ENCODE results near the gene HHAT.

Gene HHAT

GRCh38 chr1:210685295-210685650 is 356.6 kb downstream of the HHAT start:
- Histone ChIP-seq H3F3A (ENCODE audit: low read depth) (no peaks in the 10 kb centered on the region), H3K27me3 (ENCODE audit: insufficient read depth, low read length, poor library complexity, severe bottlenecking) (no peaks in the 10 kb centered on the region), H4K20me1 (ENCODE audit: insufficient read depth, low read length, poor library complexity, severe bottlenecking) (no peaks in the 10 kb centered on the region), H3K79me2 (ENCODE audit: insufficient read depth, low read length) (no peaks in the 10 kb centered on the region), H3K4me2 (ENCODE audit: low read depth, low read length, poor library complexity, severe bottlenecking) (no peak overlapping the region), H3K9me2 (replicated peaks; ENCODE audit: low read depth, low read length) (no peaks in the 10 kb centered on the region), H3K4me3 (ENCODE audit: low read length, poor library complexity, severe bottlenecking) (no peak overlapping the region), H3K9me3 (ENCODE audit: insufficient read depth, low read depth, low read length) (no peaks in the 10 kb centered on the region), H3K4me1 (ENCODE audit: insufficient read depth, low read length, poor library complexity, severe bottlenecking) (peaks cover 16% of the 10 kb centered on the region), H3K9ac (ENCODE audit: low read depth, low read length, poor library complexity, severe bottlenecking) (no peak overlapping the region), H2AFZ (ENCODE audit: low read length) (no peak overlapping the region), H3K36me3 (ENCODE audit: insufficient read depth, low read length) (no peaks in the 10 kb centered on the region)
- TF ChIP-seq, protein P1, sequence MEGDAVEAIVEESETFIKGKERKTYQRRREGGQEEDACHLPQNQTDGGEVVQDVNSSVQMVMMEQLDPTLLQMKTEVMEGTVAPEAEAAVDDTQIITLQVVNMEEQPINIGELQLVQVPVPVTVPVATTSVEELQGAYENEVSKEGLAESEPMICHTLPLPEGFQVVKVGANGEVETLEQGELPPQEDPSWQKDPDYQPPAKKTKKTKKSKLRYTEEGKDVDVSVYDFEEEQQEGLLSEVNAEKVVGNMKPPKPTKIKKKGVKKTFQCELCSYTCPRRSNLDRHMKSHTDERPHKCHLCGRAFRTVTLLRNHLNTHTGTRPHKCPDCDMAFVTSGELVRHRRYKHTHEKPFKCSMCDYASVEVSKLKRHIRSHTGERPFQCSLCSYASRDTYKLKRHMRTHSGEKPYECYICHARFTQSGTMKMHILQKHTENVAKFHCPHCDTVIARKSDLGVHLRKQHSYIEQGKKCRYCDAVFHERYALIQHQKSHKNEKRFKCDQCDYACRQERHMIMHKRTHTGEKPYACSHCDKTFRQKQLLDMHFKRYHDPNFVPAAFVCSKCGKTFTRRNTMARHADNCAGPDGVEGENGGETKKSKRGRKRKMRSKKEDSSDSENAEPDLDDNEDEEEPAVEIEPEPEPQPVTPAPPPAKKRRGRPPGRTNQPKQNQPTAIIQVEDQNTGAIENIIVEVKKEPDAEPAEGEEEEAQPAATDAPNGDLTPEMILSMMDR (conservative IDR thresholded peaks at IDR 0.05; ENCODE audit: low read length): no peak
- TF ChIP-seq EZH2phosphoT487 (IDR thresholded peaks at IDR 0.05; ENCODE audit: borderline replicate concordance): no peak

- H3K4me2 ChIP-seq (ENCODE audit: low read depth, low read length, poor library complexity, severe bottlenecking): no peak overlapping the region
- H3K9me3 ChIP-seq (ENCODE audit: insufficient read depth, low read depth, low read length): no peaks in the 10 kb centered on the region
- no peaks in the 10 kb centered on the region for H4K20me1 ChIP-seq (ENCODE audit: insufficient read depth, low read length, poor library complexity, severe bottlenecking)
- H3K79me2 ChIP-seq (ENCODE audit: insufficient read depth, low read length): no peaks in the 10 kb centered on the region
- H3K4me3 ChIP-seq (ENCODE audit: low read length, poor library complexity, severe bottlenecking): no peak overlapping the region
- no peaks in the 10 kb centered on the region for H3K27me3 ChIP-seq (ENCODE audit: insufficient read depth, low read length, poor library complexity, severe bottlenecking)
- H3K9me2 ChIP-seq (replicated peaks; ENCODE audit: low read depth, low read length): no peaks in the 10 kb centered on the region
- no peak overlapping the region for H2AFZ ChIP-seq (ENCODE audit: low read length)
- TF ChIP-seq EZH2phosphoT487 (IDR thresholded peaks at IDR 0.05; ENCODE audit: borderline replicate concordance): no peak
- TF ChIP-seq, protein P1 (conservative IDR thresholded peaks at IDR 0.05; ENCODE audit: low read length): no peak
- H3K36me3 ChIP-seq (ENCODE audit: insufficient read depth, low read length): no peaks in the 10 kb centered on the region
- H3F3A ChIP-seq (ENCODE audit: low read depth): no peaks in the 10 kb centered on the region
- peaks cover 32% of the 10 kb centered on the region for H3K4me1 ChIP-seq (ENCODE audit: insufficient read depth, low read length, poor library complexity, severe bottlenecking)
- no peak overlapping the region for H3K9ac ChIP-seq (ENCODE audit: low read depth, low read length, poor library complexity, severe bottlenecking)
Observed at GRCh38 chr1:210686841-210687240, 358.1 kb downstream of the HHAT start.

DNA sequence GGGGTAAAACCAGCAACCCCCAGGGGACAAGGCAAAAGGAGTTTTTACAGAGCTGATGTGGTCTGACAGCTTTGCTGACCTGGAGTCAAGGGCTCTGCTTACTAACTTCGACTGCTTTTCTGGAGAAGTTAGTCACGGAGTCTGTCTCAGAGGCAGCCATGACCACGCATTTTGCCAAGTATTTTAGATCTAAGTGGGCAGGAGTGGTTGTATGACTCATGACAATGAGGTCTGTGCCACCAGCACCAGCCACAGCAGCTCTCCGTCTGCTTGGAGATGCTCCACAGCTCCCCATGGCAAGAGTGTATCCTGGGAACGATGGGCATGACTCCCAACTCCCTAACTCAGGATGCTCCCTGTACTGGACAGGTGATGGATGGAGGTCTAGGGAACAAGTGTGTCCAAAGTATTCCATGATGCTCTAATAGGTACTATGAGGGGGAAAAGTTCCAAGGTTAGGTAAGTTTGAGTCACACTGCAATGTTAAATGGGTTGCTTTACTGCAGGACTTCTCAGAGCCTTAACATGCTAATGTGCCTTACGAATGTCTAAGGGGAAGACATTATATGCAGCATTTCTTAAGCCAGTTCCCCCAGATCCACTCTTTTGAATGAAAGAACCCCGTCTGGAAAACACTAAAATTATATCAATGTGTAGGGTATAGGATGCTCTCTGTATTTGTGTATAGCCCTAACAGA is 359.0 kb downstream of the HHAT start:
- Histone ChIP-seq H3K9me3 (ENCODE audit: insufficient read depth, low read depth, low read length) (no peaks in the 10 kb centered on the region), H3F3A (ENCODE audit: low read depth) (no peaks in the 10 kb centered on the region), H3K36me3 (ENCODE audit: insufficient read depth, low read length) (no peaks in the 10 kb centered on the region), H3K9ac (ENCODE audit: low read depth, low read length, poor library complexity, severe bottlenecking) (no peak overlapping the region), H3K27me3 (ENCODE audit: insufficient read depth, low read length, poor library complexity, severe bottlenecking) (no peaks in the 10 kb centered on the region), H3K4me3 (ENCODE audit: low read length, poor library complexity, severe bottlenecking) (no peak overlapping the region), H3K4me2 (ENCODE audit: low read depth, low read length, poor library complexity, severe bottlenecking) (no peak overlapping the region), H4K20me1 (ENCODE audit: insufficient read depth, low read length, poor library complexity, severe bottlenecking) (no peaks in the 10 kb centered on the region), H3K4me1 (ENCODE audit: insufficient read depth, low read length, poor library complexity, severe bottlenecking) (peaks cover 41% of the 10 kb centered on the region), H2AFZ (ENCODE audit: low read length) (no peak overlapping the region), H3K9me2 (replicated peaks; ENCODE audit: low read depth, low read length) (no peaks in the 10 kb centered on the region), H3K79me2 (ENCODE audit: insufficient read depth, low read length) (no peaks in the 10 kb centered on the region)
- TF ChIP-seq, protein P1 (conservative IDR thresholded peaks at IDR 0.05; ENCODE audit: low read length): no peak
- TF ChIP-seq EZH2phosphoT487 (IDR thresholded peaks at IDR 0.05; ENCODE audit: borderline replicate concordance): no peak

All from Loucy (cell line).